Heart left ventricle (tissue), 16 donors: ENCODE measurements around the gene PDF. TPM values are rescaled to one million over a fixed set of nuclear protein-coding genes. Genes with fewer than 3 reads are reported as not detected.

Experiments
- ATAC-seq, 4 donors: fragments of 200-7000 bp; cut with Tn5 transposase; one replicate each; pipeline ENCODE4 v1.9.1; 2020 to 2022; ENCODE audit warnings: moderate library complexity in 4 of 4, mild to moderate bottlenecking in 3 of 4, moderate number of reproducible peaks in 1 of 4
- DNase-seq, 5 donors: peaks; one replicate each; pipeline ENCODE4 v3.0.0-alpha.2; 2020
- H3K27ac ChIP-seq, 12 donors: fragments of 200-600 bp; sonication (generic) in 4 of 12; one replicate each; pipeline versions ENCODE4 v1.5.0 to v1.8.0; 2016 to 2022; ENCODE audit warnings: mild to moderate bottlenecking in 2 of 12
- H3K27me3 ChIP-seq, 9 donors: fragments of 200-600 bp; sonication (generic) in 2 of 9; one replicate each; pipeline versions ENCODE4 v1.5.1 to v1.8.0; 2016 to 2022; ENCODE audit warnings: mild to moderate bottlenecking in 3 of 9
- H3K36me3 ChIP-seq, 9 donors: fragments of 200-600 bp; sonication (generic) in 2 of 9; one replicate each; pipeline versions ENCODE4 v1.5.0 to v1.8.0; 2018 to 2022; ENCODE audit warnings: mild to moderate bottlenecking in 2 of 9
- H3K4me1 ChIP-seq, 12 donors: fragments of 200-600 bp; sonication (generic) in 4 of 12; one replicate each; pipeline versions ENCODE4 v1.5.0 to v1.8.0; 2016 to 2022; ENCODE audit warnings: mild to moderate bottlenecking in 3 of 12
- H3K4me3 ChIP-seq, 12 donors: fragments of 200-600 bp; sonication (generic) in 4 of 12; one replicate each; pipeline versions ENCODE4 v1.5.0 to v1.8.0; 2017 to 2022; ENCODE audit warnings: mild to moderate bottlenecking in 9 of 12, moderate library complexity in 4 of 12
- H3K9me3 ChIP-seq, 12 donors: fragments of 200-600 bp; sonication (generic) in 4 of 12; one replicate each; pipeline versions ENCODE4 v1.5.0 to v1.8.0; 2016 to 2022; ENCODE audit warnings: mild to moderate bottlenecking in 1 of 12
- POLR2A ChIP-seq, 2 donors: fragments of 450-650 bp; IDR thresholded peaks; one replicate each; pipeline ENCODE4 v1.6.1; 2017; ENCODE audit warnings: antibody characterized with exemption in 2 of 2, mild to moderate bottlenecking in 2 of 2, moderate library complexity in 2 of 2
- WGBS, 4 donors: extraction: QIAGEN DNeasy Blood & Tissue Kit in 2 of 4; methylation state at CpG; one replicate each; pipeline versions ENCODE4 v1.1.5 to v1.1.7; 2013 to 2018; 5-methylcytosine and 5-hydroxymethylcytosine counted together
- intact Hi-C, 10 donors: fragments of 100-400 bp; cut with DNase I; formaldehyde crosslinking; loops; one replicate each; pipeline versions ENCODE4 v1.11.1 to v1.14.2; 2022
- polyA plus RNA-seq, 2 donors: library from polyadenylated mRNA; stranded (reverse); fragments of 200-250 nt; gene quantifications; one replicate each; pipeline ENCODE4 v1.2.3, GENCODE V29; 2013
- total RNA-seq, 9 donors: library from RNA; depleted of rRNA in 2 of 9; stranded (reverse); fragments of >200 nt in 2 of 9; fragmentation: NEBNext Ultra II Directional in 3 of 9; extraction: Animal tissue kit (Norgen Biotek cat#: 25700) in 3 of 9; gene quantifications; one replicate each; pipeline versions ENCODE4 v1.1.0 to v1.2.4, GENCODE V29; 2016 to 2023
- TF ChIP-seq, protein P1 (sequence below), 12 donors: fragments of 200-600 bp; sonication (generic) in 4 of 12; IDR thresholded peaks; one replicate each; pipeline versions ENCODE4 v1.5.0 to v1.8.0; 2018 to 2022; ENCODE audit warnings: antibody characterized with exemption in 12 of 12, mild to moderate bottlenecking in 5 of 12
- donor health status: ischemic (EF 13 %, LVEDD 7.1; RV severe dilation, severe dysfunction).
- donor health status: healthy with polysubstance abuse.
- donor health status: DM: no; HTN: yes; CAD: no.
- donor health status: DM: no; HTN: no; CAD: no.
- donor health status: ischemic (EF 25% LVEDD 6.9; RV normal size, moderate dysfunction).
- donor health status: ischemic (EF 25% LVEDD 5.7; RV mildly dilated, moderate dysfunction).
- donor health status: healthy.
- donor health status: DM: yes; HTN: yes; CAD: no.
- donor health status: ischemic (EF 35%, LVEDD 5.7; RV mildly dilated, moderate dysfunction).
- donor health status: nonischemic (EF 11% LVEDD 7.7; RV severe dilation, severe dysfunction).
- donor health status: DM: yes; HTN: yes; CAD: no.
- donor health status: PGD.
- donor health status: ischemic (EF 29% LVEDD 5.4; RV normal size, mild dysfunction).
- donor health status: nonischemic (EF 23%, LVEDD 6.1; RV moderate dilation, normal function).

The PDF gene
- total and polyA plus RNA-seq, 11 donors, result 1.4 to 13.8 (median 6.0) TPM

- peak overlapping the region; percentile 69 to 100 (median 88) for H3K4me3 ChIP-seq
- WGBS, 4 donors, result 18 to 31% (median 22%) methylated on average over 33 to 46 of the region's 46 CpGs
- peaks cover 7 to 33% (median 26%) of the 10 kb centered on the region in 12 donors for H3K4me1 ChIP-seq
- ATAC-seq (no peak), DNase-seq (peak in 1 of 5 donors; percentile 17)
- TF ChIP-seq POLR2A (IDR thresholded peaks at IDR 0.05), result no peak
- TF ChIP-seq, protein P1, sequence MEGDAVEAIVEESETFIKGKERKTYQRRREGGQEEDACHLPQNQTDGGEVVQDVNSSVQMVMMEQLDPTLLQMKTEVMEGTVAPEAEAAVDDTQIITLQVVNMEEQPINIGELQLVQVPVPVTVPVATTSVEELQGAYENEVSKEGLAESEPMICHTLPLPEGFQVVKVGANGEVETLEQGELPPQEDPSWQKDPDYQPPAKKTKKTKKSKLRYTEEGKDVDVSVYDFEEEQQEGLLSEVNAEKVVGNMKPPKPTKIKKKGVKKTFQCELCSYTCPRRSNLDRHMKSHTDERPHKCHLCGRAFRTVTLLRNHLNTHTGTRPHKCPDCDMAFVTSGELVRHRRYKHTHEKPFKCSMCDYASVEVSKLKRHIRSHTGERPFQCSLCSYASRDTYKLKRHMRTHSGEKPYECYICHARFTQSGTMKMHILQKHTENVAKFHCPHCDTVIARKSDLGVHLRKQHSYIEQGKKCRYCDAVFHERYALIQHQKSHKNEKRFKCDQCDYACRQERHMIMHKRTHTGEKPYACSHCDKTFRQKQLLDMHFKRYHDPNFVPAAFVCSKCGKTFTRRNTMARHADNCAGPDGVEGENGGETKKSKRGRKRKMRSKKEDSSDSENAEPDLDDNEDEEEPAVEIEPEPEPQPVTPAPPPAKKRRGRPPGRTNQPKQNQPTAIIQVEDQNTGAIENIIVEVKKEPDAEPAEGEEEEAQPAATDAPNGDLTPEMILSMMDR (IDR thresholded peaks at IDR 0.05), result no peak
- no peaks in the 10 kb centered on the region for H3K9me3 ChIP-seq
- no peaks in the 10 kb centered on the region for H3K27me3 ChIP-seq
- H3K27ac ChIP-seq, result peak overlapping the region; percentile 28 to 96 (median 92)
- intact Hi-C loops, result loop anchor here in 2 of 10 donors (1.0 to 2.0 kb wide), 2 partner anchors 8 to 28 kb away; partner anchors contain the start of genes PDF (in 1 of the 2) and VPS4A (in 1 of the 2)
- peaks cover 0 to 67% (median 56%) of the 10 kb centered on the region in 9 donors for H3K36me3 ChIP-seq
Observed at GRCh38 chr16:69338557-69339288, 8.3 kb upstream of the PDF start.

DNA sequence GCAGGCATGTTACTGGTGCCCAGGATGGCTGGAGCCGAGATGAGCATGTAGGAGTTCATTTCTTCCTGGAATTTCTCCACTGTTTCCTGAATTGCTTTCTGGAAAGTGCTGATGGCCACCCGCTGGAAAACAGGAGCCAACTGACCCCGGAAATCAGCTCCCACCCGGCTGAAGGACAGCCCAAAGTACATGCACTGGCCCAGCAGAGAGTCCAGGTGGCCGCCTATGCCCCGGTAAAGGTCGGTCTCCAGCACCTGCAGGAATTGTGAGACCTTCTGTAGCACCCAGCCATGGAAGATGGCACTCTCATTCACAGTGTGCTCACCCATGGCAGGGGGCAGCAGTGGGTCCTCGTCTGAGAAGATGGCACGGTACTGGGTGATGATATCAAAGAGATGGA lies 4.3 kb upstream of the PDF start:
- H3K36me3 ChIP-seq, result peaks cover 0 to 60% (median 51%) of the 10 kb centered on the region in 9 donors
- peak in 1 of 5 donors; percentile 20 for DNase-seq
- ATAC-seq, result no peak

GRCh38 chr16:69329369-69330285 lies 761 bp downstream of the PDF start:
- Histone ChIP-seq H3K27me3 (no peaks in the 10 kb centered on the region), H3K27ac (peak overlapping the region in 10 of 12 donors; percentile 68 to 98 (median 90)), H3K4me1 (peaks cover 3 to 52% (median 36%) of the 10 kb centered on the region in 12 donors), H3K4me3 (peak overlapping the region; percentile 61 to 98 (median 91)), H3K36me3 (peaks cover 0 to 72% (median 63%) of the 10 kb centered on the region in 9 donors), H3K9me3 (no peaks in the 10 kb centered on the region)
- WGBS, 4 donors, result 6 to 27% (median 9%) methylated on average over 19 to 77 of the region's 77 CpGs
- intact Hi-C loops, result loop anchor here in 1 of 10 donors (1.0 kb wide), 1 partner anchor 10 kb away; the partner anchor contains the start of genes COG8 and NIP7
- DNase-seq (peak in 1 of 5 donors; percentile 36), ATAC-seq (peak in 2 of 4 donors; percentile 42 to 52)
- TF ChIP-seq, protein P1 (IDR thresholded peaks at IDR 0.05), result no peak
- no peak for TF ChIP-seq POLR2A (IDR thresholded peaks at IDR 0.05)

More for the DNA sequence above, 4.3 kb upstream of the PDF start:
- Histone ChIP-seq H3K27me3 (no peaks in the 10 kb centered on the region), H3K4me1 (peaks cover 5 to 31% (median 26%) of the 10 kb centered on the region in 12 donors), H3K9me3 (no peaks in the 10 kb centered on the region), H3K4me3 (no peak overlapping the region), H3K27ac (no peak overlapping the region)
- intact Hi-C loops, result no loop called here
- TF ChIP-seq, protein P1 (IDR thresholded peaks at IDR 0.05), result no peak
- no peak for TF ChIP-seq POLR2A (IDR thresholded peaks at IDR 0.05)
- WGBS, 4 donors, result 91 to 94% (median 93%) methylated on average over 9 of the region's 9 CpGs
